Thyroid gland (tissue), 4 donors: ENCODE data around the gene PLXNC1.

Experiments
- POLR2A ChIP-seq, 2 donors: fragments of 450-650 bp; IDR thresholded peaks; one replicate each; pipeline ENCODE4 v1.6.1; 2017; ENCODE audit warnings: antibody characterized with exemption in 2 of 2, mild to moderate bottlenecking in 2 of 2, moderate library complexity in 1 of 2
- TF ChIP-seq, protein P1 (sequence below), 6 experiments: fragments of 200-600 bp in 3 of 6; fragments of 450-650 bp in 3 of 6; sonication (generic) in 3 of 6; IDR thresholded peaks; one replicate each; pipeline ENCODE4 v1.5.1; 2016 to 2019; ENCODE audit warnings: antibody characterized with exemption in 6 of 6, mild to moderate bottlenecking in 2 of 6, inconsistent platforms in 1 of 6, moderate library complexity in 1 of 6

DNA sequence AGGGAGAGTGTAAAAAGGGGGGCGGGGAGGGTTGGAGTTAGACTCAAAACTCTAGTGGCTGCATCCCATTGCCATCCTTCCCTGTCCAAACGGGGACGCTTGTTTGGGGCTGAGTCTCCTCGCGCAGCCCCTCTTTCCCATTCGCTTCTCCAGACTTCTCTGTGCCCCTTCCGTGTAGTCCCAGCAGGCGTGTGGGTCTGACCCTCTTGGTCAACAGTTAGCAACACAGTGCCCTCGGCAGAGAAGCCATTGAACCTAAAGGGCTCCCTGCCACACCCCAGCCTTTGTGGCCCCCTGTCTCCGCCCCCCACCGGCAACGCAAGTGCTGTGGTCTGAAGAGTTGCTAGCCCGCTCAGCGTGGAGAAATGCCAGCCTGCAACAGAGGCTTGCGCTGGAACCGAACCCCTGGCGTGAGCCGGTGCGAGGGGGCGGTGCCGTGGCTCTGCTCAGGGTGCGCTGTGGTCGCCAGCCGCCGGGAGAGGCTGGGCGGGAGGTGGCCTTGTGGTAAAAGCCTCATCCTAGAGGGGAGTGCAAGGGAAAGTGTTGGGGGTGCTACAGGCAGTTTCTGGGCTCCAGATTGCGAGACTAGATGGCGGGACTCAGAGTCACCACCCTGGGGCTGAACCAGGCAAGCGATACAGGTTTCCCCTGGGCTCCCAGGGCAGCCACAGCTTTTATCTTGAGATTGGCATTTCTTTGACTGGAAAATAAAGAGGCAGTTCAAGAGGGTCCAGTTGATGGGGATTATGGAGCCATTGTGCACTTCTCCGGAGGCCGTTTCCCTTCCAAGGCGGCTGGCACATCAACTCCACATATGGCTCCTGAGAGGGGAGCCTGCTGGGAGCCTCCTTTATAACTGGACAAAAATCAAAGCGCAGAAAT is 2.1 kb downstream of the PLXNC1 start:
- TF ChIP-seq, protein P1, sequence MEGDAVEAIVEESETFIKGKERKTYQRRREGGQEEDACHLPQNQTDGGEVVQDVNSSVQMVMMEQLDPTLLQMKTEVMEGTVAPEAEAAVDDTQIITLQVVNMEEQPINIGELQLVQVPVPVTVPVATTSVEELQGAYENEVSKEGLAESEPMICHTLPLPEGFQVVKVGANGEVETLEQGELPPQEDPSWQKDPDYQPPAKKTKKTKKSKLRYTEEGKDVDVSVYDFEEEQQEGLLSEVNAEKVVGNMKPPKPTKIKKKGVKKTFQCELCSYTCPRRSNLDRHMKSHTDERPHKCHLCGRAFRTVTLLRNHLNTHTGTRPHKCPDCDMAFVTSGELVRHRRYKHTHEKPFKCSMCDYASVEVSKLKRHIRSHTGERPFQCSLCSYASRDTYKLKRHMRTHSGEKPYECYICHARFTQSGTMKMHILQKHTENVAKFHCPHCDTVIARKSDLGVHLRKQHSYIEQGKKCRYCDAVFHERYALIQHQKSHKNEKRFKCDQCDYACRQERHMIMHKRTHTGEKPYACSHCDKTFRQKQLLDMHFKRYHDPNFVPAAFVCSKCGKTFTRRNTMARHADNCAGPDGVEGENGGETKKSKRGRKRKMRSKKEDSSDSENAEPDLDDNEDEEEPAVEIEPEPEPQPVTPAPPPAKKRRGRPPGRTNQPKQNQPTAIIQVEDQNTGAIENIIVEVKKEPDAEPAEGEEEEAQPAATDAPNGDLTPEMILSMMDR (IDR thresholded peaks at IDR 0.05) = no peak
- no peak for TF ChIP-seq POLR2A (IDR thresholded peaks at IDR 0.05)
